ENCODE results near the gene REXO1. TPM values are rescaled to one million over a fixed set of nuclear protein-coding genes. Genes with fewer than 3 reads are reported as not detected.

Gene REXO1
- total RNA-seq, 3 donors from 2014 or later (not counting 1 experiment from before 2014, with no cell fraction given) = 90.7 to 91.7 (median 91.5) TPM

GRCh38 chr19:1773184-1773583, 75.1 kb downstream of the REXO1 start:
- H3K27me3 ChIP-seq (ENCODE audit: control insufficient read depth, insufficient read depth, low read length) = peaks cover 32% of the 10 kb centered on the region
- peaks cover 2 to 4% of the 10 kb centered on the region in 2 donors for H3K9me3 Mint-ChIP-seq
- H3K36me3 Mint-ChIP-seq = peaks cover 10% of the 10 kb centered on the region
- no peaks in the 10 kb centered on the region for H3K4me1 Mint-ChIP-seq
- 70% methylated on average over 8 of the region's 8 CpGs for WGBS (ENCODE audit: insufficient coverage)
- peaks cover 12% of the 10 kb centered on the region for H3K9me3 ChIP-seq (ENCODE audit: control insufficient read depth, insufficient read depth, low read length)
- intact Hi-C loops (cut with micrococcal nuclease) = no loop called here
- ATAC-seq (no peak), DNase-seq (no peak)
- H3K27ac ChIP-seq (ENCODE audit: low read length) = no peak overlapping the region
- H3K4me3 ChIP-seq (ENCODE audit: low read length) = no peak overlapping the region
- H3K36me3 ChIP-seq (ENCODE audit: control insufficient read depth, insufficient read depth, low read length) = no peaks in the 10 kb centered on the region
- H3K27ac Mint-ChIP-seq = no peak overlapping the region
- H3K4me3 Mint-ChIP-seq = no peak overlapping the region
- H3K27me3 Mint-ChIP-seq (ENCODE audit: low read depth in 2 of 2) = peaks cover 58 to 59% of the 10 kb centered on the region in 2 donors
- H3K4me1 ChIP-seq (ENCODE audit: control insufficient read depth, insufficient read depth, low read length) = no peaks in the 10 kb centered on the region
- TF ChIP-seq CTCF (IDR thresholded peaks at IDR 0.05) = no peak

- Mint-ChIP-seq H3K27ac (no peak overlapping the region), H3K27me3 (ENCODE audit: low read depth in 2 of 2) (peaks cover 47 to 57% of the 10 kb centered on the region in 2 donors), H3K36me3 (peaks cover 10% of the 10 kb centered on the region), H3K4me1 (peaks cover 0 to 6% of the 10 kb centered on the region in 2 donors), H3K9me3 (peaks cover 2 to 4% of the 10 kb centered on the region in 2 donors), H3K4me3 (no peak overlapping the region)
- 98% methylated on average over 3 of the region's 4 CpGs for WGBS (ENCODE audit: insufficient coverage)
- DNase-seq = no peak
- intact Hi-C loops (cut with micrococcal nuclease) = no loop called here
- no peaks in the 10 kb centered on the region for H3K36me3 ChIP-seq (ENCODE audit: control insufficient read depth, insufficient read depth, low read length)
- H3K4me3 ChIP-seq (ENCODE audit: low read length) = no peak overlapping the region
- peaks cover 45% of the 10 kb centered on the region for H3K27me3 ChIP-seq (ENCODE audit: control insufficient read depth, insufficient read depth, low read length)
- H3K4me1 ChIP-seq (ENCODE audit: control insufficient read depth, insufficient read depth, low read length) = peaks cover 9% of the 10 kb centered on the region
- H3K9me3 ChIP-seq (ENCODE audit: control insufficient read depth, insufficient read depth, low read length) = peaks cover 12% of the 10 kb centered on the region
- no peak for TF ChIP-seq CTCF (IDR thresholded peaks at IDR 0.05)
- ATAC-seq = no peak
- no peak overlapping the region for H3K27ac ChIP-seq (ENCODE audit: low read length)
Observed at GRCh38 chr19:1770866-1771576, 77.3 kb downstream of the REXO1 start.

GRCh38 chr19:1769645-1769985, 78.7 kb downstream of the REXO1 start:
- no peak for ATAC-seq
- Histone ChIP-seq H3K27ac (ENCODE audit: low read length) (no peak overlapping the region), H3K36me3 (ENCODE audit: control insufficient read depth, insufficient read depth, low read length) (no peaks in the 10 kb centered on the region), H3K27me3 (ENCODE audit: control insufficient read depth, insufficient read depth, low read length) (peaks cover 51% of the 10 kb centered on the region), H3K4me1 (ENCODE audit: control insufficient read depth, insufficient read depth, low read length) (peaks cover 9% of the 10 kb centered on the region), H3K4me3 (ENCODE audit: low read length) (no peak overlapping the region), H3K9me3 (ENCODE audit: control insufficient read depth, insufficient read depth, low read length) (peaks cover 8% of the 10 kb centered on the region)
- peaks cover 2 to 4% of the 10 kb centered on the region in 2 donors for H3K9me3 Mint-ChIP-seq
- intact Hi-C loops (cut with micrococcal nuclease) = no loop called here
- H3K27me3 Mint-ChIP-seq (ENCODE audit: low read depth in 2 of 2) = peaks cover 56 to 64% of the 10 kb centered on the region in 2 donors
- TF ChIP-seq CTCF (IDR thresholded peaks at IDR 0.05) = no peak
- 6% methylated on average over 10 of the region's 12 CpGs for WGBS (ENCODE audit: insufficient coverage)
- peaks cover 10% of the 10 kb centered on the region for H3K36me3 Mint-ChIP-seq
- peaks cover 0 to 6% of the 10 kb centered on the region in 2 donors for H3K4me1 Mint-ChIP-seq
- no peak for DNase-seq
- H3K4me3 Mint-ChIP-seq = no peak overlapping the region
- no peak overlapping the region for H3K27ac Mint-ChIP-seq
